GM12878 (cell line): ENCODE measurements around the gene TMEM250. TPM values are rescaled to one million over a fixed set of nuclear protein-coding genes. Genes with fewer than 3 reads are reported as not detected.

ENCODE experiments used
- ATAC-seq: fragments of 200-7000 bp; cut with Tn5 transposase; 3 replicates; pipeline ENCODE4 v1.9.1; 2020; ENCODE audit warnings: mild to moderate bottlenecking, moderate library complexity
- BruUV-seq: library from RNA; stranded (reverse); fragments of 400-500 nt; replicated peaks from 2 replicates; lab custom pipeline; 2021; lab: Mats Ljungman, UMichigan
- CTCF ChIA-PET: fragments of 300-600 bp; sonication (Branson Sonifier 250); formaldehyde crosslinking; extraction: SDS; loops from one replicate; lab custom pipeline; 2021; ENCODE audit warnings: inconsistent platforms; lab: Yijun Ruan, JAX
- POLR2A ChIA-PET: fragments of 350-600 bp; formaldehyde crosslinking; extraction: SDS; loops from one replicate; lab custom pipeline; 2021; ENCODE audit warnings: inconsistent platforms; lab: Charles Lee
- RAD21 ChIA-PET: fragments of 300-600 bp; sonication (Branson Sonifier 250); formaldehyde crosslinking; loops from one replicate; lab custom pipeline; 2023; ENCODE audit warnings: antibody characterized with exemption; ENCODE audit not compliant: unreplicated experiment; lab: Charles Lee
- SMC1A ChIA-PET: fragments of 300-600 bp; sonication (Branson Sonifier 250); formaldehyde crosslinking; loops from one replicate; lab custom pipeline; 2023; ENCODE audit not compliant: unreplicated experiment, uncharacterized antibody; lab: Charles Lee
- DNase-seq: peaks from one replicate; pipeline ENCODE4 v3.0.0-alpha.2; 2011; ENCODE audit warnings: low read depth, low spot score
- FAIRE-seq: peaks from 3 replicates; lab custom pipeline; 2011; peaks lifted over from hg19 to GRCh38; lab: Jason Lieb, UNC
- H2AFZ ChIP-seq: 2 replicates; pipeline ENCODE4 v1.6.0; 2011; ENCODE audit warnings: low read depth, low read length, control low read depth; ENCODE audit not compliant: control insufficient read depth
- H3K27ac ChIP-seq: 2 replicates; pipeline ENCODE4 v1.5.1; 2011; ENCODE audit warnings: control low read depth; ENCODE audit not compliant: control insufficient read depth, insufficient read depth
- H3K27me3 ChIP-seq, 2 experiments: replicated peaks in 1 of 2; 2 replicates each; pipeline versions ENCODE4 v1.6.0 to v1.6.1; 2011; ENCODE audit warnings: low read length in 1 of 2; ENCODE audit not compliant: control insufficient read depth in 2 of 2, insufficient read depth in 2 of 2
- H3K36me3 ChIP-seq, 2 experiments: 2 replicates each; pipeline ENCODE4 v1.5.1; 2011; ENCODE audit warnings: low read length in 1 of 2; ENCODE audit not compliant: control insufficient read depth in 2 of 2, insufficient read depth in 2 of 2
- H3K4me1 ChIP-seq: 2 replicates; pipeline ENCODE4 v1.6.1; 2011; ENCODE audit warnings: mild to moderate bottlenecking, low read length, moderate library complexity, mixed read lengths; ENCODE audit not compliant: control insufficient read depth, insufficient read depth
- H3K4me2 ChIP-seq: 2 replicates; pipeline ENCODE4 v1.6.0; 2011; ENCODE audit warnings: control low read depth; ENCODE audit not compliant: control insufficient read depth, insufficient read depth
- H3K4me3 ChIP-seq: fragments of 200-600 bp; sonication (generic); 2 replicates; pipeline ENCODE4 v1.5.1; 2016
- H3K79me2 ChIP-seq: 2 replicates; pipeline ENCODE4 v1.6.0; 2011; ENCODE audit warnings: low read length; ENCODE audit not compliant: control insufficient read depth, insufficient read depth
- H3K9ac ChIP-seq: 2 replicates; pipeline ENCODE4 v1.8.0; 2011; ENCODE audit warnings: low read length, control low read depth, mixed read lengths; ENCODE audit not compliant: control insufficient read depth, insufficient read depth
- H3K9me3 ChIP-seq: replicated peaks from 3 replicates; pipeline ENCODE4 v1.5.1; 2011; ENCODE audit warnings: mild to moderate bottlenecking, low read length; ENCODE audit not compliant: control insufficient read depth, insufficient read depth
- H4K20me1 ChIP-seq: 2 replicates; pipeline ENCODE4 v1.6.0; 2011; ENCODE audit not compliant: control insufficient read depth, insufficient read depth
- CBFB ChIP-seq: IDR thresholded peaks from 2 replicates; pipeline ENCODE4 v1.6.1; 2016; ENCODE audit warnings: antibody characterized with exemption, low read depth
- CUX1 ChIP-seq: IDR thresholded peaks from 2 replicates; pipeline ENCODE4 v1.6.1; 2012; ENCODE audit warnings: improper control_type of control experiment, low read depth, low read length; ENCODE audit not compliant: insufficient replicate concordance
- HDGF ChIP-seq: fragments of 450-650 bp; IDR thresholded peaks from 2 replicates; pipeline ENCODE4 v1.6.1; 2016; ENCODE audit warnings: antibody characterized with exemption
- MLLT1 ChIP-seq: fragments of 450-650 bp; IDR thresholded peaks from 2 replicates; pipeline ENCODE4 v1.6.1; 2016; ENCODE audit warnings: mild to moderate bottlenecking
- SP1 ChIP-seq: IDR thresholded peaks from one replicate; pipeline ENCODE4 v1.6.1; 2011; ENCODE audit warnings: low read depth, low read length
- ZBTB11 ChIP-seq: fragments of 450-650 bp; formaldehyde crosslinking; IDR thresholded peaks from 2 replicates; pipeline ENCODE4 v1.5.0; 2022; ENCODE audit warnings: mild to moderate bottlenecking, missing genetic modification characterization
- ZBTB40 ChIP-seq: fragments of 450-650 bp; IDR thresholded peaks from 2 replicates; pipeline ENCODE4 v1.6.1; 2016; ENCODE audit warnings: mild to moderate bottlenecking, moderate library complexity, borderline replicate concordance
- WGBS: methylation state at CpG from one replicate; pipeline ENCODE4 v1.1.6; 2016; ENCODE audit warnings: low lambda C conversion rate; ENCODE audit not compliant: insufficient replicate concordance, insufficient coverage; ENCODE audit errors: missing lambda C conversion rate; 5-methylcytosine and 5-hydroxymethylcytosine counted together
- in situ Hi-C: fragments of 300-500 bp; cut with MboI; formaldehyde crosslinking; loops from 9 replicates; pipeline ENCODE4 v1.14.3; 2018; ENCODE audit warnings: mixed read lengths
- intact Hi-C: fragments of 100-400 bp; cut with micrococcal nuclease; formaldehyde crosslinking; loops from one replicate; pipeline ENCODE4 v1.14.2; 2022; ENCODE audit not compliant: unreplicated experiment
- polyA plus RNA-seq, 11 experiments: library from polyadenylated mRNA; depleted of rRNA in 4 of 11; unstranded in 6 of 11; stranded (reverse) in 5 of 11; fragments of >200 nt; fragmentation: Nextera tagmentation in 4 of 11; fragmentation: Illumina TruSeq in 1 of 11; extraction: Ambion mirVana in 4 of 11; extraction: Trizol in 1 of 11; gene quantifications; 1 replicate in 1 of 11; 2 replicates in 10 of 11; pipeline versions ENCODE4 v1.2.1 to v1.2.3, GENCODE V29; 2011 to 2016; ENCODE audit warnings: inconsistent platforms in 2 of 11, missing spikeins in 2 of 11, low read depth in 1 of 11
- total RNA-seq, 4 experiments: library from RNA; depleted of rRNA in 3 of 4; stranded (reverse); fragments of >200 nt in 3 of 4; fragmentation: Illumina TruSeq in 1 of 4; extraction: Trizol in 1 of 4; gene quantifications; 2 replicates each; pipeline versions ENCODE4 v1.2.1 to v1.2.3, GENCODE V29; 2013 to 2021

TMEM250 gene
- total and polyA plus RNA-seq, 10 of the 15 experiments (the other 5 are each of a cell fraction or from before 2014, with no cell fraction given), result 0.39 to 39.9 (median 8.5) TPM

GRCh38 chr9:136108648-136109266, 9.9 kb downstream of the TMEM250 start:
- ChIA-PET RAD21 (interaction anchor here (1.3 to 6.6 kb wide), 4 partner anchors 9 to 148 kb away, joined by 7 to 52 read pairs (median 18); partner anchors contain the start of genes NACC2 and UBAC1), POLR2A (interaction anchor here (0.9 to 4.0 kb wide), 5 partner anchors 9 to 148 kb away, joined by 3 to 28 read pairs (median 6); partner anchors contain the start of genes NACC2, TMEM250 and UBAC1), SMC1A (interaction anchor here (0.8 to 4.0 kb wide), 5 partner anchors 8 to 19 kb away, joined by 3 to 19 read pairs (median 3); partner anchors contain the start of gene NACC2), CTCF (interaction anchor here (0.7 to 1.6 kb wide), 5 partner anchors 9 to 161 kb away, joined by 3 to 13 read pairs (median 3); no protein-coding TSS in a partner anchor)
- H3K79me2 ChIP-seq, result peaks cover 19% of the 10 kb centered on the region
- H3K9me3 ChIP-seq, result no peaks in the 10 kb centered on the region
- FAIRE-seq (no peak), ATAC-seq (no peak), DNase-seq (no peak)
- WGBS, result 73% methylated on average over 22 of the region's 27 CpGs
- H3K27ac ChIP-seq, result peak overlapping the region; percentile 77
- H3K9ac ChIP-seq, result peak overlapping the region; percentile 64
- peak; percentile 99 for TF ChIP-seq MLLT1
- no peak for TF ChIP-seq CBFB
- 0 out of 2 replicates have a peak, but pooled peaks have one; percentile 30 for TF ChIP-seq ZBTB40
- no peak for TF ChIP-seq ZBTB11
- no peak for TF ChIP-seq SP1
- TF ChIP-seq HDGF, result peak; percentile 74
- TF ChIP-seq CUX1, result no peak
- no peaks in the 10 kb centered on the region for H4K20me1 ChIP-seq
- peaks cover 49% of the 10 kb centered on the region for H3K4me1 ChIP-seq
- in situ Hi-C loops, result no loop called here
- H3K4me2 ChIP-seq, result peak overlapping the region; percentile 70
- TSS peak; percentile 73 for BruUV-seq
- H3K36me3 ChIP-seq, result no peaks in the 10 kb centered on the region
- H3K27me3 ChIP-seq, result no peaks in the 10 kb centered on the region
- H2AFZ ChIP-seq, result peak overlapping the region; percentile 78
- intact Hi-C loops, result loop anchor here (1.0 kb wide), 1 partner anchor 9 kb away; no protein-coding TSS in a partner anchor
- H3K4me3 ChIP-seq, result peak overlapping the region; percentile 76
